Activated CD8-positive, alpha-beta memory T cell treated with anti-CD3 and anti-CD28 coated beads for 24 hours (primary cell): ENCODE results near the gene CEP112.
"Not testable (repeated sequence)": the region's sequence is repeated elsewhere in the genome, so short reads cannot be mapped to it uniquely, and the experiment has no call there.

Source experiments
- DNase-seq: peaks from one replicate; pipeline ENCODE4 v3.0.0-alpha.2; 2020

CEP112 gene

GRCh38 chr17:65864394-65864793, 327.5 kb downstream of the CEP112 start:
- no peak for DNase-seq

GRCh38 chr17:65857718-65858117, 334.2 kb downstream of the CEP112 start:
- DNase-seq = no peak

GRCh38 chr17:65856865-65857264, 335.1 kb downstream of the CEP112 start:
- DNase-seq = no peak

GRCh38 chr17:65855675-65856074, 336.3 kb downstream of the CEP112 start:
- no peak for DNase-seq

DNA sequence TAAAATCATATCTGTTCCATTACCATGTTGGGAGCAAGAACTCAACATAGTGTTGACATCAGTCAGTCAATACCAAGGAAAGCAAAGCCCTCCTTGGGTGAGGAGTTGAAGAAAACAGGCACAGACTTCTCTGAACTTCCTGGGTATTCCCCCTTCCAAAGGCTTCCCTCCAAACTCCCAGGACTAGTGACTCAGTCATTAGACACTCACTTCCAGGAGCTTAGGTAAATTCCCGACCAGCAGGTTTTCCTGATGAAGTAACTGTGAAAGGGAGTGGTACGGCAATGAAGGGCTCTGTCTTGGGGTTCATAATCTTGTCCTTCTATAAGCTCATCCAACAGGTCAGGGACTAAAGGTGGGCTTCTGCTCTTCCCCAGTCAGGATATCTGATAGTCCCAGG, 336.7 kb downstream of the CEP112 start:
- DNase-seq = no peak

- no peak for DNase-seq
These were observed 338.1 kb downstream of the CEP112 start for GRCh38 chr17:65853816-65854215.

GRCh38 chr17:65852911-65853310, 339.0 kb downstream of the CEP112 start:
- DNase-seq = no peak

GRCh38 chr17:65851965-65852736, 339.8 kb downstream of the CEP112 start:
- no peak for DNase-seq

- no peak for DNase-seq
These were observed 341.4 kb downstream of the CEP112 start for GRCh38 chr17:65850486-65850885.

DNA sequence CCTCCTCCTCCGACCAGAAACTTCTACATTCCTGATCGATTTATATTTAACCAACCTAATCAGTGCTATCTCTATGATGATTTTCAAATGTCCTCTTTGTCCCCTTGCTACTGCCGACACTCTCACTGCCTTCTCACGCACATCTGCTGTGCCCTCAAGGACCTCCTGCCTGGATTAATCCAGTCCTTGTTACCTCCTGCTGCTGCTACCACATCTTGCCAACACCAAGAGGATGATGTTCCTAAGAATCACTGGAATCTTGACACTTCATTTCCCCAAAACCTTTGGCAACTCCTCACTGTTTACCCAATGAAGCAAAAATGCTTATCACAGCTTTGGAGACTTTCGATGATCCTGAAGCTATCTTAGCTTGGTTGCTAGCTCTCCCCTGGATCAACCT, 343.2 kb downstream of the CEP112 start:
- DNase-seq = no peak

DNA sequence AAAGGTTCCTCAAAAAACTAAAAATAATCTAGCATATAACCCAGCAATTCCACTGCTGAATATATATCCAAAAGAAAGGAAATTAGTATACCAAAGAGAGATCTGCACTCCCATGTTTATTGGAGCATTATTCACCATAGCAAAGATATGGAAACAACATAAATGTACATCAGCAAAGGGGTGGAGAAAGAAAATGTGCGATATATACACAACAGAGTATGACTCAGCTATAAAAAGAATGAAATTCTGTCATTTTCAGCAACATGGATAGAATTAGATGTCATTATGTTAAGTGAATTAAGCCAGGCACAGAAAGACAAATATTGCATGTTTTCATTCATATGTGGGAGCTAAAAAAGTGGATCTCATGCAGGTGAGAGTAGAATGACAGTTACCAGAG, 350.8 kb downstream of the CEP112 start:
- DNase-seq = no peak

DNA sequence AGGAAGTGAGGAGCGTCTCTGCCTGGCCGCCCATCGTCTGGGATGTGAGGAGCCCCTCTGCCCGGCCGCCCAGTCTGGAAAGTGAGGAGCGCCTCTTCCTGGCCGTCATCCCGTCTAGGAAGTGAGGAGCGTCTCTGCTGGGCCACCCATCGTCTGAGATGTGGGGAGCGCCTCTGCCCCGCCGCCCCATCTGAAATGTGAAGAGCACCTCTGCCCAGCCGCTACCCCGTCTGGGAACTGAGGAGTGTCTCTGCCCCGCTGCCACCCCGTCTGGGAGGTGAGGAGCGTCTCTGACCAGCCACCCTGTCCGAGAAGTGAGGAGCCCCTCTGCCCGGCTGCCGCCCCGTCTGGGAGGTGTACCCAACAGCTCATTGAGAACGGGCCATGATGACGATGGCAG, 354.7 kb downstream of the CEP112 start:
- DNase-seq = not testable (repeated sequence)

DNA sequence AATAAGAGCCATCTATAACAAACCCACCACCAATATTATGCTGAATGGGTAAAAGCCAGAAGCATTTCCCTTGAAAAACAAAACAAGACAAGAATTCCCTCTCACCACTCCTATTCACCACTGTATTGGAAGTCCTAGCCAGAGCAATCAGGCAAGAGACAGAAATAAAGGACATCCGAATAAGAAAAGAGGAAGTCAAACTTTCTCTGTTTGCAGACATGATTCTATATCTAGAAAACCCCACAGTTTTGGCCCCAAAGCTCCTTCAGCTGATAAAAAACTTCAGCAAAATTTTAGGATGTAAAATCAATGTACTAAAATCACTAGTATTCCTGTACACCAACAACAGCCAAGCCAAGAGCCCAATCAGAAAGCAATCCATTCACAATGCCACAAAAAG, 358.7 kb downstream of the CEP112 start:
- DNase-seq = no peak

- no peak for DNase-seq
These were observed 361.6 kb downstream of the CEP112 start for GRCh38 chr17:65830356-65830755.

GRCh38 chr17:65826577-65826976, 365.4 kb downstream of the CEP112 start:
- DNase-seq = not testable (repeated sequence)

GRCh38 chr17:65824901-65825300, 367.0 kb downstream of the CEP112 start:
- DNase-seq = no peak

DNA sequence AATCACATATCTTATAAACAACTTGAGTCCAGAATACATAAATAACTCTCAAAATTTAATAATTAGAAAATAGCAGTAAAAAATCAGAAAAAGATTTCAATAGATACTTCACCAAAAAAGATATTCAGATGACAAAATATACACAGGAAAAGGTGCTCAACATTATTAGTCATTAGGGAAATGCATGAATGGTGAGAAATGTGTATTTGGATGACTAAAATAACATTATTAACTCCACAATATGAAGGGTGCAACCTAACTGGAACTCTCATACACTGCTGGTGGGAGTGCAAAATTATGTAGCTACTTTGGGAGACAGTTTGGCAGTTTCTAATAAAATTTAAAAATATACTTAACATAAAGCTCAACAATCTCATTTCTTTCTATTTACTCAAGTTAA, 368.2 kb downstream of the CEP112 start:
- DNase-seq = no peak

- DNase-seq = no peak
These were observed 371.1 kb downstream of the CEP112 start for GRCh38 chr17:65820811-65821210.

GRCh38 chr17:65820306-65820705, 371.6 kb downstream of the CEP112 start:
- DNase-seq = no peak

DNA sequence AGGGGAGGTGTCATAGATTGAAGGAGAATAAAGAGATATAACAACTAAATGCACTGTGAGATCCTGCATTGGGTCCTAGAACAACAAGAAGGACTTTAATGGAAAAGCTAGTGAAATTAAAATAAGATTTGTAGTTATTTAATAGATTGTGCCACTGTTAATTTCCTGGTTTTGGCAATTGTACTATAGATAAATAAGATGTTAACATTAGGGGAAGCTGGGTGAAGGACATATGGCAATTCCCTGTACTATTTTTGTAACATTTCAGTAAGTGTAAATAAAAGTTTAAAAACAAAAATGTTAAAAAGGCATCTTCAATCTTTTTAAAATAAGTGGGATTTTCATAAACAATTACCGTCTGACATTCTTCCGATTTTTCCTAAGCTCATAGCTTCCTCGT, 372.1 kb downstream of the CEP112 start:
- DNase-seq = no peak

GRCh38 chr17:65817951-65818350, 374.0 kb downstream of the CEP112 start:
- DNase-seq = no peak

DNA sequence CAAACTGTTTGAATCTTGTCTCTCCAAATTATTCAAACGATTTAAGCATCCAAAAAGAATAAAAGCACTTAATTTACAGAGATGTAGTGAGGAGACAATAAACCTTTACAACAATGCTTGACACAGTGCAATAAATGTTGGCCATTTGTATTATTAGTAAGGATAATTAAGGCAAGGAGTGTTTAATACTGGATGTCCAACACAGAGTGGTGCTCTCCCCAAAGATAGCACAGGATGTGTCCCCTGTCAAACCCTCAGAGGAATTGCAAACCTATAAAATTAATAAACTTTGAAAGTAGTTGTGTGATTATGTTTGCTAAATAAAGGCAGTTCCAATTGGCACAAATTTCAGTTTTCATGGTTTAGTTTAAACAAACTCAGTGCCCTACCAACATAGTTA, 377.5 kb downstream of the CEP112 start:
- no peak for DNase-seq

- no peak for DNase-seq
These were observed 378.6 kb downstream of the CEP112 start for GRCh38 chr17:65813306-65813705.

- no peak for DNase-seq
These were observed 380.9 kb downstream of the CEP112 start for GRCh38 chr17:65811043-65811442.

- DNase-seq = no peak
These were observed 382.6 kb downstream of the CEP112 start for GRCh38 chr17:65809366-65809765.
